Activated T-cell treated with anti-CD3 and anti-CD28 coated beads, Interleukin-2, amount 50 U/mL, for 72 hours (primary cell): ENCODE results near the gene CACFD1. TPM values are rescaled to one million over a fixed set of nuclear protein-coding genes. Genes with fewer than 3 reads are reported as not detected.

Experiments
- ATAC-seq, 2 donors: fragments of 150-1000 bp; cut with Tn5 transposase; replicated peaks in 1 of 2; 2 replicates each; pipeline ENCODE4 v1.10.0; 2021; ENCODE audit warnings: moderate library complexity in 2 of 2, mild to moderate bottlenecking in 1 of 2
- DNase-seq, 2 donors: peaks; one replicate each; pipeline ENCODE4 v3.0.0; 2021 to 2022; ENCODE audit warnings: mixed read lengths in 1 of 2
- H3K27ac Mint-ChIP-seq: one replicate; pipeline ENCODE4 v1.8.0; 2022; ENCODE audit warnings: mild to moderate bottlenecking, moderate library complexity, mixed read lengths
- H3K27me3 Mint-ChIP-seq: one replicate; pipeline ENCODE4 v1.8.0; 2022; ENCODE audit warnings: low read depth, mixed read lengths
- H3K36me3 Mint-ChIP-seq, 2 donors: one replicate each; pipeline ENCODE4 v1.8.0; 2022; ENCODE audit warnings: mixed read lengths in 2 of 2, mild to moderate bottlenecking in 1 of 2; ENCODE audit not compliant: insufficient read depth in 2 of 2
- H3K4me1 Mint-ChIP-seq: one replicate; pipeline ENCODE4 v1.8.0; 2022; ENCODE audit warnings: low read depth, mixed read lengths
- H3K4me3 Mint-ChIP-seq, 2 donors: one replicate each; pipeline ENCODE4 v1.8.0; 2022; ENCODE audit warnings: mild to moderate bottlenecking in 2 of 2, mixed read lengths in 2 of 2, moderate library complexity in 2 of 2
- H3K9me3 Mint-ChIP-seq, 2 donors: one replicate each; pipeline ENCODE4 v1.8.0; 2022; ENCODE audit warnings: mixed read lengths in 2 of 2
- total RNA-seq, 2 donors: library from RNA; stranded (reverse); gene quantifications; one replicate each; pipeline ENCODE4 v1.2.3, GENCODE V29; 2022

CACFD1 gene
- total RNA-seq, 2 donors from 2014 or later: 1.3 to 2.8 TPM

GRCh38 chr9:133428617-133429101, 31.1 kb upstream of the CACFD1 start:
- Mint-ChIP-seq H3K4me3 (peak overlapping the region; percentile 39 to 54), H3K9me3 (no peaks in the 10 kb centered on the region), H3K27me3 (peaks cover 31% of the 10 kb centered on the region), H3K4me1 (no peaks in the 10 kb centered on the region), H3K36me3 (no peaks in the 10 kb centered on the region), H3K27ac (no peak overlapping the region)
- no peak for DNase-seq
- ATAC-seq: peak; percentile 52 to 63

GRCh38 chr9:133429214-133429613, 30.6 kb upstream of the CACFD1 start:
- Mint-ChIP-seq H3K36me3 (no peaks in the 10 kb centered on the region), H3K27me3 (peaks cover 31% of the 10 kb centered on the region), H3K4me1 (no peaks in the 10 kb centered on the region), H3K27ac (no peak overlapping the region), H3K4me3 (peak overlapping the region in 1 of 2 donors; percentile 70), H3K9me3 (no peaks in the 10 kb centered on the region)
- no peak for ATAC-seq
- DNase-seq: no peak

- Mint-ChIP-seq H3K4me1 (no peaks in the 10 kb centered on the region), H3K27me3 (peaks cover 31% of the 10 kb centered on the region), H3K27ac (no peak overlapping the region), H3K4me3 (peak overlapping the region; percentile 48 to 70), H3K36me3 (no peaks in the 10 kb centered on the region), H3K9me3 (no peaks in the 10 kb centered on the region)
- DNase-seq (peak; percentile 26 to 29), ATAC-seq (peak; percentile 40 to 64)
Measured at GRCh38 chr9:133429641-133430161, 30.1 kb upstream of the CACFD1 start.

DNA sequence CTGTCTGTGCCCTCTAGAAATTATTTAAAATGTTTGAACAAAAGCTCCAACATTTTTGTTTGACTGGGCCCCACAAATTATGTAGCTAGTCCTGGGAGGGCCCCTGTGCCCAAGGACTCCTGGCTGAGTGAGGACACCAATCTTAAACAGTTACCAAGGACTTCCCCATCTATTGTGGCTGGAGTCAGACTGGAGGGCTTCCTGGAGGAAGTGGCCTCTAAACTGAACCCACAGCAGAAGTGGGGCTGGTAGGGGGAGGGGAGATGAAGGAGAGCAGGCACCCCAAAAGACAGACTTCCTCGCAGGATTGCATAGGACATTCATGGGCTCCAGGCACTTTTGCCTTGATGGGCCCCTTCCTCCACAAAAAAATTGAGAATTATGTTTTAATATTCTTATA, 29.5 kb upstream of the CACFD1 start:
- Mint-ChIP-seq H3K4me3 (no peak overlapping the region), H3K27ac (no peak overlapping the region), H3K36me3 (no peaks in the 10 kb centered on the region), H3K9me3 (no peaks in the 10 kb centered on the region), H3K27me3 (peaks cover 31% of the 10 kb centered on the region), H3K4me1 (no peaks in the 10 kb centered on the region)
- no peak for ATAC-seq
- no peak for DNase-seq

DNA sequence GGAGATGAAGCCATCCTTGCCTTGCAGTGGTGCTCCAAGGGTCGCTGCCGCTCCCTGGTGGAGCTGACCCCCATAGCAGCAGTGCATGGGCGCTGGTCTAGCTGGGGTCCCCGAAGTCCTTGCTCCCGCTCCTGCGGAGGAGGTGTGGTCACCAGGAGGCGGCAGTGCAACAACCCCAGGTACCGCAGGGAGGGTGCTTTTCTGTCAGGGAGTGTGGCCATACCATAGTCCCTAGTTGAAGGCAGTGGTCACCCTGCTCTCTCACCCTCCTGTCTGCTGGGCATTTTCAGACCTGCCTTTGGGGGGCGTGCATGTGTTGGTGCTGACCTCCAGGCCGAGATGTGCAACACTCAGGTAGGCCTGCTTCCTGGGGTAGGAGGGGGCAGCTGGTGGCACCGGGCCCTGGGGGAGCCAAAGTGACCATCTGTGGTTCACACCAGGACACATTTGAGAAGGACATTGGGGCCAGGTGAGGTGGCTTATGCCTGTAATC, 26.4 kb upstream of the CACFD1 start:
- no peaks in the 10 kb centered on the region for H3K9me3 Mint-ChIP-seq
- no peaks in the 10 kb centered on the region for H3K36me3 Mint-ChIP-seq
- DNase-seq (no peak), ATAC-seq (no peak)
- H3K4me3 Mint-ChIP-seq: no peak overlapping the region
- no peak overlapping the region for H3K27ac Mint-ChIP-seq
- H3K4me1 Mint-ChIP-seq: no peaks in the 10 kb centered on the region
- peaks cover 8% of the 10 kb centered on the region for H3K27me3 Mint-ChIP-seq

DNA sequence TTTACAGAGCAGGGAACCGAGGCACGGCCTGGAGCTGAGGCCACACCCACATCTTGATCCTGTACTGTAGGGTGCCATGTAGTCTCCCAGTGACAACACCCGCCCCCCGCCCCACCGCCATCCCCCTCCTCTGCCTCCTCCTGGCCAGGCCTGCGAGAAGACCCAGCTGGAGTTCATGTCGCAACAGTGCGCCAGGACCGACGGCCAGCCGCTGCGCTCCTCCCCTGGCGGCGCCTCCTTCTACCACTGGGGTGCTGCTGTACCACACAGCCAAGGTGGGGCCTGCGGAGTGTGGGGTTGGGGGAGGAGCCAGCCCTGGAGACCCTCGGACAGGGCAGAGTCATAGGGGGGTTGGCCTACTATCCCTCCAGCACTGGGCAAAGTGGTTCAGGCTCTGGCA, 23.1 kb upstream of the CACFD1 start:
- Mint-ChIP-seq H3K4me1 (peaks cover 7% of the 10 kb centered on the region), H3K27me3 (no peaks in the 10 kb centered on the region)
- no peak for DNase-seq

GRCh38 chr9:133437753-133438531, 21.8 kb upstream of the CACFD1 start:
- H3K4me3 Mint-ChIP-seq: no peak overlapping the region
- ATAC-seq (peak; percentile 30 to 31), DNase-seq (no peak)
- H3K9me3 Mint-ChIP-seq: no peaks in the 10 kb centered on the region
- no peaks in the 10 kb centered on the region for H3K36me3 Mint-ChIP-seq
- peaks cover 7% of the 10 kb centered on the region for H3K4me1 Mint-ChIP-seq
- H3K27ac Mint-ChIP-seq: no peak overlapping the region
- H3K27me3 Mint-ChIP-seq: no peaks in the 10 kb centered on the region

More for the DNA sequence above, 23.1 kb upstream of the CACFD1 start:
- no peak for ATAC-seq
- no peak overlapping the region for H3K27ac Mint-ChIP-seq
- no peaks in the 10 kb centered on the region for H3K36me3 Mint-ChIP-seq
- no peaks in the 10 kb centered on the region for H3K9me3 Mint-ChIP-seq
- H3K4me3 Mint-ChIP-seq: no peak overlapping the region

DNA sequence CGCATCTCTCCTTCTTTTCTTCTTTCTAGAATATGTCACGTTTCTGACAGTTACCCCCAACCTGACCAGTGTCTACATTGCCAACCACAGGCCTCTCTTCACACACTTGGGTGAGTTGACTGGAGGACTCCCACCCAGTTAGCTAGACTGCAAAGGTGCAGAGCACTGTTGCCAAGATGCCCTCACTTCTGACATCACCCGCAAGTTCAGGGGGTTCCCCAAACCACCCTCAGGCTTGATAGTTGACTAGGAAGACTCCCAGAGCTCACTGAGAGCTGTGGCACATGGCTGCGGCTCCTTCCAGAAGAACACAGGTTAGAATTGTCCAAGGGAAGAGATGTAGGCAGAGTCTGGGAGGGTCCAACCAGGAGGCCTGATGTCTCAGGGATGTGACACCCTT, 20.4 kb upstream of the CACFD1 start:
- Mint-ChIP-seq H3K9me3 (no peaks in the 10 kb centered on the region), H3K4me3 (peak overlapping the region in 1 of 2 donors; percentile 33), H3K27me3 (no peaks in the 10 kb centered on the region), H3K27ac (no peak overlapping the region), H3K36me3 (no peaks in the 10 kb centered on the region), H3K4me1 (peaks cover 7% of the 10 kb centered on the region)
- ATAC-seq (peak; percentile 65 to 77), DNase-seq (no peak)

GRCh38 chr9:133440874-133441273, 18.9 kb upstream of the CACFD1 start:
- Mint-ChIP-seq H3K4me1 (peaks cover 7% of the 10 kb centered on the region), H3K27me3 (no peaks in the 10 kb centered on the region), H3K9me3 (no peaks in the 10 kb centered on the region), H3K4me3 (no peak overlapping the region), H3K27ac (no peak overlapping the region), H3K36me3 (no peaks in the 10 kb centered on the region)
- DNase-seq (no peak), ATAC-seq (no peak)

GRCh38 chr9:133441571-133441970, 18.2 kb upstream of the CACFD1 start:
- Mint-ChIP-seq H3K4me1 (peaks cover 7% of the 10 kb centered on the region), H3K27ac (no peak overlapping the region), H3K9me3 (no peaks in the 10 kb centered on the region), H3K36me3 (no peaks in the 10 kb centered on the region), H3K4me3 (no peak overlapping the region), H3K27me3 (no peaks in the 10 kb centered on the region)
- no peak for DNase-seq
- ATAC-seq: no peak

GRCh38 chr9:133443248-133443647, 16.5 kb upstream of the CACFD1 start:
- DNase-seq: no peak
- Mint-ChIP-seq H3K27me3 (no peaks in the 10 kb centered on the region), H3K4me1 (peaks cover 7% of the 10 kb centered on the region), H3K36me3 (no peaks in the 10 kb centered on the region), H3K4me3 (no peak overlapping the region), H3K27ac (no peak overlapping the region), H3K9me3 (no peaks in the 10 kb centered on the region)
- no peak for ATAC-seq

DNA sequence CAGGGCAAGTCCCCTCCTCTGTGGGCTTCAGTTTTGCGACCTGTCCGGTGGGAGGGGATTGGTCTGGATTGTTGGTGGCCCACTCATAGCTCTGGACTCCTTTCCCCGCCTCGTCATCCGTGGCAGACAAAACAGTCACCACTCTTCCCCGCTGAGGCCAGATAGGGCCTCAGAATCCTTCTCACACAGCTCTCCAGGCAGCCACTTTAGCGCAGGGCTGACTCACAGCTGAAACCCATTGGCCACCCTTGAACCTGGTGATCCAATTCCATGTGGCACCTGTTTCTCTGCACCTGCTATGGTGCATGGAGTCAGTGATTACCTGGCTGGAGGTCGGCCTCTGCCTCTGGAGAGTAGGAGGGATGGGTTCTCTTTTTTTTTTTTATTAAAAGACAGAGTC, 15.8 kb upstream of the CACFD1 start:
- no peaks in the 10 kb centered on the region for H3K9me3 Mint-ChIP-seq
- H3K4me1 Mint-ChIP-seq: peaks cover 7% of the 10 kb centered on the region
- H3K27ac Mint-ChIP-seq: no peak overlapping the region
- H3K4me3 Mint-ChIP-seq: no peak overlapping the region
- no peaks in the 10 kb centered on the region for H3K36me3 Mint-ChIP-seq
- ATAC-seq: no peak
- no peak for DNase-seq
- no peaks in the 10 kb centered on the region for H3K27me3 Mint-ChIP-seq

- Mint-ChIP-seq H3K36me3 (no peaks in the 10 kb centered on the region), H3K27ac (no peak overlapping the region), H3K9me3 (no peaks in the 10 kb centered on the region), H3K4me3 (no peak overlapping the region), H3K4me1 (no peaks in the 10 kb centered on the region), H3K27me3 (no peaks in the 10 kb centered on the region)
- DNase-seq (no peak), ATAC-seq (no peak)
Measured at GRCh38 chr9:133445293-133445969, 14.3 kb upstream of the CACFD1 start.
